Endodermal cell (in vitro differentiated cells): Measurements from ENCODE around the gene OR2D2. TPM values are rescaled to one million over a fixed set of nuclear protein-coding genes. Genes with fewer than 3 reads are reported as not detected.

Experiments used
- DNase-seq: peaks from one replicate; pipeline ENCODE4 v3.0.0-alpha.2; 2017
- H3K27ac ChIP-seq: 2 replicates; pipeline ENCODE4 v1.5.1; 2013; ENCODE audit warnings: mild to moderate bottlenecking, low read depth, low read length, moderate library complexity
- H3K27me3 ChIP-seq: 2 replicates; pipeline ENCODE4 v1.6.1; 2013; ENCODE audit warnings: mild to moderate bottlenecking, low read length, moderate library complexity; ENCODE audit not compliant: insufficient read depth, control insufficient read depth, poor library complexity, severe bottlenecking
- H3K36me3 ChIP-seq: 2 replicates; pipeline ENCODE4 v1.7.0; 2013; ENCODE audit warnings: mild to moderate bottlenecking, low read length, moderate library complexity; ENCODE audit not compliant: control insufficient read depth, insufficient read depth
- H3K4me1 ChIP-seq: one replicate; pipeline ENCODE4 v1.7.0; 2013; ENCODE audit warnings: low read length; ENCODE audit not compliant: control insufficient read depth, insufficient read depth
- H3K4me3 ChIP-seq: 2 replicates; pipeline ENCODE4 v1.5.1; 2013; ENCODE audit warnings: mild to moderate bottlenecking, low read length, moderate library complexity
- H3K9ac ChIP-seq: 2 replicates; pipeline ENCODE4 v1.6.1; 2013; ENCODE audit warnings: mild to moderate bottlenecking, low read length, moderate library complexity; ENCODE audit not compliant: poor library complexity, severe bottlenecking; ENCODE audit errors: extremely low read depth
- H3K9me3 ChIP-seq: 2 replicates; pipeline ENCODE4 v1.6.1; 2013; ENCODE audit warnings: mild to moderate bottlenecking, low read length, moderate library complexity; ENCODE audit not compliant: control insufficient read depth
- H3K27ac Mint-ChIP-seq: 2 replicates; pipeline ENCODE4 v1.8.0; 2020; ENCODE audit warnings: mixed read lengths
- H3K27me3 Mint-ChIP-seq: 2 replicates; pipeline ENCODE4 v1.8.0; 2021; ENCODE audit warnings: mild to moderate bottlenecking, mixed read lengths; ENCODE audit not compliant: insufficient read depth
- H3K36me3 Mint-ChIP-seq: 2 replicates; pipeline ENCODE4 v1.8.0; 2020; ENCODE audit warnings: low read depth, mixed read lengths
- H3K4me1 Mint-ChIP-seq: 2 replicates; pipeline ENCODE4 v1.8.0; 2020; ENCODE audit warnings: mixed read lengths
- H3K4me3 Mint-ChIP-seq: 2 replicates; pipeline ENCODE4 v1.8.0; 2020; ENCODE audit warnings: mild to moderate bottlenecking, moderate library complexity, mixed read lengths
- H3K9me3 Mint-ChIP-seq: 2 replicates; pipeline ENCODE4 v1.8.0; 2020; ENCODE audit warnings: mild to moderate bottlenecking, mixed read lengths
- WGBS, 2 experiments: methylation state at CpG; one replicate each; pipeline versions ENCODE4 v1.1.5 to v1.1.7; 2013; ENCODE audit warnings: missing lambda C conversion rate in 2 of 2, mixed read lengths in 1 of 2; ENCODE audit not compliant: insufficient coverage in 1 of 2, insufficient read length in 1 of 2; 5-methylcytosine and 5-hydroxymethylcytosine counted together
- total RNA-seq, 2 donors: library from RNA; stranded (reverse); fragmentation: NEBNext Ultra II Directional in 1 of 2; extraction: Animal tissue kit (Norgen Biotek cat#: 25700) in 1 of 2; gene quantifications; 2 replicates in 1 of 2; 3 replicates in 1 of 2; pipeline ENCODE4 v1.2.1, GENCODE V29; 2021
- TF ChIP-seq, protein P1 (sequence below): fragments of 200-600 bp; sonication (generic); conservative IDR thresholded peaks from 2 replicates; pipeline ENCODE4 v1.5.0; 2021; ENCODE audit warnings: antibody characterized with exemption, mild to moderate bottlenecking

OR2D2 gene
- total RNA-seq, 2 donors from 2014 or later = 1.1 TPM; not detected in 1

DNA sequence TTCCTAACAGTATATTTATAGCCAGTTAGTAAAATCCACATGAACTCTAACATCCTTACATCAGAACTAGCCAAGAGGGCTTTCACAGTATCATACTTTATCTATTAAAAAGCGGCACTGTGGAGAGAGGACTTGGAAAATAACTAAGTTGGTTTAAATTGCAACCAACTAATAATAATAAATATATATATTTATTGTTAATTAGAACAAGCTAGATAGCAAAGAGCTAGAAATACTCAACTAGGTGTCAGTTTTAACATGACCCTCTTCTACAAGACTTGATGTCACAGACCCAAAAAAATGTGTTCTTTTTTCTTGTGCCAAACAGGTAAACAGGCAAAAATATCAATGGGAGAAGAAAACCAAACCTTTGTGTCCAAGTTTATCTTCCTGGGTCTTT is 28.4 kb upstream of the OR2D2 start, which contains the start of gene OR2D3:
OR2D3 (plus strand) TSS at position 301 of the 400 bp plus-strand sequence; CDS start at position 301, 0 bp downstream.
- Histone ChIP-seq H3K4me1 (no peaks in the 10 kb centered on the region), H3K9ac (no peak within 1 kb of the TSS), H3K27ac (no peak within 1 kb of the TSS), H3K4me3 (no peak within 1 kb of the TSS), H3K36me3 (no peaks in the 10 kb centered on the region), H3K9me3 (no peaks in the 10 kb centered on the region), H3K27me3 (no peaks in the 10 kb centered on the region)
- TF ChIP-seq, protein P1, sequence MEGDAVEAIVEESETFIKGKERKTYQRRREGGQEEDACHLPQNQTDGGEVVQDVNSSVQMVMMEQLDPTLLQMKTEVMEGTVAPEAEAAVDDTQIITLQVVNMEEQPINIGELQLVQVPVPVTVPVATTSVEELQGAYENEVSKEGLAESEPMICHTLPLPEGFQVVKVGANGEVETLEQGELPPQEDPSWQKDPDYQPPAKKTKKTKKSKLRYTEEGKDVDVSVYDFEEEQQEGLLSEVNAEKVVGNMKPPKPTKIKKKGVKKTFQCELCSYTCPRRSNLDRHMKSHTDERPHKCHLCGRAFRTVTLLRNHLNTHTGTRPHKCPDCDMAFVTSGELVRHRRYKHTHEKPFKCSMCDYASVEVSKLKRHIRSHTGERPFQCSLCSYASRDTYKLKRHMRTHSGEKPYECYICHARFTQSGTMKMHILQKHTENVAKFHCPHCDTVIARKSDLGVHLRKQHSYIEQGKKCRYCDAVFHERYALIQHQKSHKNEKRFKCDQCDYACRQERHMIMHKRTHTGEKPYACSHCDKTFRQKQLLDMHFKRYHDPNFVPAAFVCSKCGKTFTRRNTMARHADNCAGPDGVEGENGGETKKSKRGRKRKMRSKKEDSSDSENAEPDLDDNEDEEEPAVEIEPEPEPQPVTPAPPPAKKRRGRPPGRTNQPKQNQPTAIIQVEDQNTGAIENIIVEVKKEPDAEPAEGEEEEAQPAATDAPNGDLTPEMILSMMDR = no peak
- no peaks in the 10 kb centered on the region for H3K36me3 Mint-ChIP-seq
- no peak for DNase-seq
- H3K27ac Mint-ChIP-seq = no peak within 1 kb of the TSS
- WGBS, 2 experiments = no CpG with 5 or more reads among the region's 1 CpG
- no peaks in the 10 kb centered on the region for H3K9me3 Mint-ChIP-seq
- H3K27me3 Mint-ChIP-seq = no peaks in the 10 kb centered on the region
- H3K4me1 Mint-ChIP-seq = peaks cover 3% of the 10 kb centered on the region
- H3K4me3 Mint-ChIP-seq = no peak within 1 kb of the TSS

DNA sequence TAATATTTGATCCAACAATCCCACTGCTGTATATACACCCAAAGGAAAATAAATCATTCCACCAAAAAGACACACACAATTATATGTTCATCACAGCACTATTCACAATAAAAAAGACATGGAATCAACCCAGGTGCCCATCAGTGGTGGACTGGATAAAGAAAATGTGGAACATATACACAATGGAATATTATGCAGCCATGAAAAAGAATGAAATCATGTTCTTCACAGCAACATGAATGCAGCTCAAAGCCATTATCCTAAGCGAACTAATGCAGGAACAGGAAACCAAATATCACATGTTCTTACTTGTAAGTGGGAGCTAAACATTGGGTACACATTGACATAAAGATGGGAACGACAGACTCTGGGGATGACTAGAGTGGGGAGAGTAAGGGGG is 27.4 kb upstream of the OR2D2 start:
- no peak overlapping the region for H3K4me3 ChIP-seq
- WGBS, 2 experiments = 35 to 40% methylated on average over 1 to 2 of the region's 2 CpGs
- H3K4me1 ChIP-seq = no peaks in the 10 kb centered on the region
- no peak overlapping the region for H3K27ac ChIP-seq
- H3K27ac Mint-ChIP-seq = no peak overlapping the region
- no peaks in the 10 kb centered on the region for H3K36me3 ChIP-seq
- no peaks in the 10 kb centered on the region for H3K27me3 ChIP-seq
- DNase-seq = no peak
- no peak overlapping the region for H3K4me3 Mint-ChIP-seq
- no peaks in the 10 kb centered on the region for H3K4me1 Mint-ChIP-seq
- no peaks in the 10 kb centered on the region for H3K9me3 ChIP-seq
- TF ChIP-seq, protein P1 = no peak
- H3K36me3 Mint-ChIP-seq = no peaks in the 10 kb centered on the region
- H3K9ac ChIP-seq = no peak overlapping the region
- H3K27me3 Mint-ChIP-seq = no peaks in the 10 kb centered on the region
- H3K9me3 Mint-ChIP-seq = no peaks in the 10 kb centered on the region

DNA sequence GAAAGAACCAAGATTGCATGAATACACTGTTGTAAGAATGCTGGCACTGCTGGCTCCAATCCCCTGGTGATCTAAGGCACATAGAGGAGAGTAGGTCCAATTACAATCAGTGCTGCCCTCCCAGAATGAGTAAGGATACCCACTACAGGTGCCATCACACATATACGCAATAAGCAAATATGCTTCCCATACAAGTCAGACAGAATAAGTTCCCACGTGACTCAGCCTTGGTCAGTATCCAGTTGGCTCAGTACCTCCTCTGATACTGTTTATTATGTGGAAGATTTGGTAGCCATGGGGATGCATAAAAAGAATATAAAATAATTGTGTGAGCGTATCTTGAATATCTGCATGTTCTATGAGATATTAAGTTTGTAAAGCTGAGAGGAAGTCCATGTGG is 19.6 kb upstream of the OR2D2 start:
- TF ChIP-seq, protein P1 = no peak
- no peak for DNase-seq
- H3K36me3 Mint-ChIP-seq = no peaks in the 10 kb centered on the region
- no peaks in the 10 kb centered on the region for H3K4me1 Mint-ChIP-seq
- H3K4me3 Mint-ChIP-seq = no peak overlapping the region
- H3K9me3 Mint-ChIP-seq = peaks cover 5% of the 10 kb centered on the region
- no peak overlapping the region for H3K4me3 ChIP-seq
- no peak overlapping the region for H3K27ac ChIP-seq
- H3K27me3 ChIP-seq = no peaks in the 10 kb centered on the region
- H3K27me3 Mint-ChIP-seq = no peaks in the 10 kb centered on the region
- 91 to 97% methylated on average over 1 to 3 of the region's 3 CpGs for WGBS, 2 experiments
- H3K9ac ChIP-seq = no peak overlapping the region
- no peaks in the 10 kb centered on the region for H3K36me3 ChIP-seq
- no peaks in the 10 kb centered on the region for H3K9me3 ChIP-seq
- no peak overlapping the region for H3K27ac Mint-ChIP-seq
- no peaks in the 10 kb centered on the region for H3K4me1 ChIP-seq
